Measurements from ENCODE around the gene TMEM187.

The TMEM187 gene

DNA sequence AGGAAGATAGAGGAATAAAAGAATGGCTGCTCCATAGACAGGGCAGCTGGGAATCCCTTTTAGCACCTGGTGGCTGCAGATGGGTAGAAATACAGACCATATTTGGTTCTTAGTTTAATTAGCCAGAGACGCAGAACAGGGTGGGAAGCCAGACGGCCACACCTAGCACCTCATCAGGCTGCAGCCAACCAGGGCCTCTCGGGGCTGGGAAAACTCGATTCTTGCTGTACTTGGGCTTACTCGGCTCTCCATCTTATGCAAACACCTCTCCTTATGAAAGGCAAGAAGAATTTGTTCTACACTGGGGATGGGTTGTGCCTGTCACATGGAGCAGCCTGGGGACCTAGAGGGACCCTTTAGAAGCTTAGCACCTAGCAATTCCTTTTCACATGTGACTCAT lies 27.5 kb downstream of the TMEM187 start:
- no peak for DNase-seq (ENCODE audit: low read depth in 2 of 2)

DNA sequence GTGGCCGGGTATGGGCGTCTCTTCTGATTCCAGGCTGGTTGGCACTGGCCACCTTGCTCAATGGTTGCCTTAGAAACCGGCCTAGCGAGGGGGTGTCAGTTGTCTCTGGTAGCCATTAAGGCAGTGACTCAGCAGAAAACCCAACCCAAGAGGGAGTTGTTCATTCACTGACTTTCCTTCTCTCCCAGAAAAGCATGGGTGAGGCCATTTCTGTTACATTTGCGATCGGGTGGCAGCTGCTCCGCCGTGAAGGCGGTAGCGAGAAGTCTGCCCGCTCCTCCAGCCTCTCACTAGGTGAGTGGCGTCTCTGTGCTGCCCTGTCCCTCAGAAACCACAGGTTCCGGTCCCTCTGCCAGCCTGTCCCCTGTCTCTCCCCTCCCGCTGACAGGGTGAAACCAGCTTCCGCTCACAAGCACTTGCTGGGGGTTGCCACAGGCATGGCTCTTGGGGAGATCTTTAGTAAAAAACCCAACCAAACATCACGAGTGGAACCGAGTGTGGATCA lies 29.7 kb downstream of the TMEM187 start:
- peak in 1 of 2 donors; percentile 22 for DNase-seq (ENCODE audit: low read depth in 2 of 2)

DNA sequence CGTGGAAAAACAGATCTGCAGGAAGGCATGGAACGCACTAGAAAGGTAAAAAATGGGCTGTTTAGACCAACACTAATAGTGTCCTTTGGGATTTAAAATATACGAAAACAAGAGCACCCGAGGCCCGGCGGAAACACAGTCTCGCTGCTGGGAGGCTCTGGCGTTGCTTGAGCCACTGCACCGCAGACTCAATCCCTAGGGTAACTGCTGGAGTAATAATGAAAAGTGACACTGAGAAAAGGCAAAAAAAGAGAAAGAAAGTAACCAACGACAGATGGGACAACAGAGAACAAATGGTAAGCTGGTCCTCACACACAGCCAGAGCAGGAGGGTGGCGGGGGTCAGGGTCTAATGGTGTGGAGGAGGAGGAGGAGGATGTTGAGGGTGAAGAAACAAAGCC lies 31.8 kb downstream of the TMEM187 start:
- DNase-seq (ENCODE audit: low read depth in 2 of 2): no peak

DNA sequence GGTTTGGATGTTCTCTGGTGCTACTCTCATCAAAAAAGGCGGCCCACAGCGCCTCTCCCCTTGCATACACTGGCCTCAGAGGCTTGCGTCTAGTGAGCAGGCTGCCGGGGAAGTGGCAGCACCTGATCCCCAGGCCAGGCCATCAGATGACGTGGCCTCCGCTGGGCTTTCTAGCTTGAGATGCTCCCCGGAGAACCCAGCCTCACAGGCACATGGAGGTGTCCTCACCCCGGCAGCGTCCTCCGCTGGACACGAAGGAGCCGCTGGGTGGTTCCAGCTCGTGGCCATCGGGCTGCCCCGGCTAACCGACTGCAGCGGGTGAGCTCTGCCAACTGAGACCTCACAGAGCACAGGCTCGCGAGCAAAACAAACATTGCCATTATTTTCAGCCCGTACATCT lies 34.4 kb downstream of the TMEM187 start:
- DNase-seq (ENCODE audit: low read depth in 2 of 2): no peak

GRCh38 chrX:154008521-154008920 lies 36.0 kb downstream of the TMEM187 start:
- DNase-seq (ENCODE audit: low read depth in 2 of 2): no peak

DNA sequence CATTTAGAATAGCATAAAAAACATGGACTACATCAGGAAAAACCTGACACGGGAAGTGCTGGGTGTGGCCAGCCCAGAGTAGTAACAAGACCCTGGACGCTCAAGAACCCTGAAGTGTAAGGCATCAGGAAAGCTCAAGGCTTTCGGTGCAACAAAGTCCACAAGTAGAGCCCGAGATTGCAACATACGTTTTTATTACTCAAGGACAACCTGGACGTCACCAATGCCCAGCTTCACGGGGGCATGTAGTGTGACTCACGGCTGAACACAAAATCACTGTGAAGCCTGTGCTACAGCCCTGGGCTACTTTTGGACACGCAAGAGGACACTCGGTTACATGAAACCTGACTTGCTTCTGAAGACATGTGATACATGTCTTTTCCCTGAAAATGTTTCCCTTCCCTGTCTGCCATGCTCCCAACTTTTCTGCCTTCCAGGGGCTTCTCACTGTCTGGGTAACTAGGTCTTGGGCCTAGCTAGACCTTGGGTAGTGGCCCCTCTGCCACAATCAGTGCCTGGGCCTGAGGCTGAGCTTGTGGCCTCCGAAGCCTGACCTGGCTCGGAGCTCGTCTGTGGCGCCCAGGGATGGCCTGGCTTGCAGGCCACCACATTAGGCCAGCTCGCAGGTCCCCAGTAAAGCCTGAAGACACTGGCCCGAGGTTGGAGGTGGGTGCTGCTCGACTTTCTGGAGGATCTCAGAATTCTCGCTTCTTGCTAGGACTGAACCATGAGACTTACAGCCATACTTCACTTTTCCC lies 38.0 kb downstream of the TMEM187 start:
- no peak for DNase-seq (ENCODE audit: low read depth in 2 of 2)

DNA sequence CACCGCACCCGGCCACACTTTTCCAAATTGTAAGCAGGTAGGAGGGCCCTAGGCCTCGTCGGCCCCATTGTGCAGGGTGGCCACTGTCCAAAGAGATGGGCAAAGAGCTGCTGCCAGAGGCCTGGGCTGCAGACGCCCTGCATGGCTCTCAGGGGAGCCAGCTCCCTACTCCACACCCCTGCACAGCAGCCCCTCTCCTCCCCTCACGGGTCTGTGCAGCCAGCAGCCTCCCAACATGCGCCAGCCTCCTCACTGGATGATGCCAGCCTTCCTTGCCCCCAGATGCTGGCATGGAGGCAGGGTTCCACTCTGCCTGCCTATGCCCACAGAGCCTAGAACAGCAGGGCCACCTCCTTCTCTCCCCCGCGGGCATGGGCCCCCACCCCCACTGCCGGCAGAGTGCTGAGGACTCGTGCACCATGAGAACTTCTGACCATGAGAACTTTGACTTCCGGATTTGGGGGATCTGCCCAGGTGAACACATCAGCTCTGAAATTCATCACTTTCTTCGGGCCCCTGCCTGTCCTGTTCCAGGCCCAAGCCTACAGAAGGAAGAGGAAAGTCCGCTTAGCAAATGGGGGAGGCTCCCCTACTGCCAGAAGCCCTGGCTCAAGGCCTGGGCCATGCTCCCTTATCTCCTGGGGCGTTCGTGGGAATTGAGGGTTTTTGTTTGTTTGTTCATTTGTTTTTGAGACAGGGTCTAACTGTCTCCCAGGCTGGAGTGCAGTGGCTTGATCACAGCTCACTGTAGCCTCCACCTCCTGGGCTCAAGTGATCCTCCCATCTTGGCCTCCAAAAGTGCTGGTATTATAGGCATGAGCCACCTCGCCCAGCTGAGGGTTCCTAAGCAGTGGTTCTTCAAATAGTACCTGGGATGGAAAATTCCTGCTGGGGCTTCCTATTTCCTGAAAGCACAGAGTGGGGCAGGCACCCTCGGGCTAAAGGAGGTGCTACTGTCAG lies 39.1 kb downstream of the TMEM187 start:
- no peak for DNase-seq (ENCODE audit: low read depth in 2 of 2)

DNA sequence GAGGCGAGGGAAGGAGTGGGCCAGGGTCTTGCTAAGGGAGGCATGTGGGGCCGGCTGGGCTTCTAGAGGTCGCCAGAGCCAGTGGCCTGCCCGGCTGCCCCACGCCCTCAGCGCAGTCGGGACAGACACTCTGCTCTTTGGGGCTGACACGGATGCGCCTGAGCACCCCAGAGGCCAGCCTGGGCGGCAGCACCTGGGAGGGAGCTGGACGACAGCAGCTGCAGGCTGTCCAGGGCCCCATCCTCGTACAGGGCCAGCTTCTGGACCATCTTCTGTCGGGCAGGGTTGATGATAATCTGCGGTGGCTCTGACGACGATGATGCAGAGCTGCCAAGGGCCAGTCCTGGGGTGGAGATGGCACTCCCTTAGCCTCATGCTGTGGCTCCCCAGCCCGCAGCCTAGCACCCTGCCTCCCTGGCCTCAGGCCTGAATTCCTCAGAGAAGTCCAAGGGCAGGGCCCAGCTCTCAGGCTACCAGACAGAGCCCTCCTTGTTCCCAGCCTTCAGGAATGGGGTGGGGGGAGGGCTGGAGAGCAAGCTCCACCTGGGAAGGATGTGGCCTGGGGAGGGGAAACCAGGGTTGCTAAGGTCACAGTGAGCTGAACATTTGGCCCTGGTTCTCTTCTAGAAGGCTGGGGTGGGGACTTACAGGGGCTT lies 39.9 kb downstream of the TMEM187 start:
- no peak for DNase-seq (ENCODE audit: low read depth in 2 of 2)

DNA sequence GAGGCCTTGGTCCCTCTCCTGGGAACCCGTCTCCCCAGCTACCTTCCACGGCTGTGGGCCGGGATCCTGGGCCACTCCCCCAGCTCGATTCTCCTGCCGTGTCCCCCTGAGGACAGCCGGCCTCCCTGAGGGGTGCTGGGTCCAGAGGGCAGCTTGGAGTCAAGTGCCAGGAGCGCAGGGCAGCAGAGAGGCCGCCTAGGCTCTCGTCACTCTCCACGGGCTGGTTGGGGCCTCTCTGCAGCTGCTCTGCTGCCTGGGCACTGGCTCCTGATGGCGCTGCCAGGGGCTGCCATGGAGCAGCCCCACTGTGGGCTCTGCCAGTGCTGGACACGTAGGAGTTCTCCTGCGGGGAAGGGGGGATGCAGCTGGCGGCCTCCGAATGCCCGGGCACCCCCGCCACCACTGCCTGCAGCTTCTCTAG lies 40.5 kb downstream of the TMEM187 start:
- no peak for DNase-seq (ENCODE audit: low read depth in 2 of 2)

- peak; percentile 27 to 37 for DNase-seq (ENCODE audit: low read depth in 2 of 2)
Measured at GRCh38 chrX:154013614-154014360, 41.2 kb downstream of the TMEM187 start.

- DNase-seq (ENCODE audit: low read depth in 2 of 2): no peak
Measured at GRCh38 chrX:154014429-154015380, 42.2 kb downstream of the TMEM187 start.

GRCh38 chrX:154015581-154016264 lies 43.2 kb downstream of the TMEM187 start:
- no peak for DNase-seq (ENCODE audit: low read depth in 2 of 2)

DNA sequence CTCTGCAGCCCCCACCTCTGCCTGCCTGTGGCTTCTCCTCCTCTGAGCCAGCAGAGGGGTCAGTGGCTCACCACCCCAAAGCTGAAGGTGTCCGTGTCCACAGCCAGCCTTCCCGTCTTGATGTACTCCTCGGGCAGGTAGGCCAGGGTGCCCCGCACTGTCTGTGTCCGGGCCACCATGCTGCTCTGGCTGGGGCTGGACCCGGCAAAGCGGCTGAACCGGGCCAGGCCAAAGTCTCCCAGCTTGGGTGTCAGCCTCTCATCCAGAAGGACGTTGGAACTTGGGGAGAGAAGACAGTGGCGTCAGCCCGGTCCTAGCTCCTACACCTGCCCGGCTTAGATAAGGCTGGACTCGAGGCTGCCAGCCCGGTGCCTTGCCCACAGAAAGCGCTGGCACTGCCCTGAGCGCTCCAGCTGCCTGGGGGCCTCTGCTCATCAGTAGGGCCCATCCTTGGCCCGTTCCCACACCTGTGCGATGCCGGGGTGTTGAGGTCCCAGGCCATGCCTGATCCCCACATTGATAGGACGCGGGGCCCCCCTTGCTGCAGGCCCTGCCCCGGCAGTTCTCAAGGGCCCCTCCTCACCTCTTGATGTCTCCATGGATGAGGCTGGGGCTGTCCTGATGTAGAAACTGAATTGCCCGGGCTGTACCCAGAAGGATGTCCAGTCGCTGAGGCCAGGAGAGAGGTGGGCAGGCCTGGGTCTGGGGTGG lies 44.0 kb downstream of the TMEM187 start:
- DNase-seq (ENCODE audit: low read depth in 2 of 2): no peak

DNA sequence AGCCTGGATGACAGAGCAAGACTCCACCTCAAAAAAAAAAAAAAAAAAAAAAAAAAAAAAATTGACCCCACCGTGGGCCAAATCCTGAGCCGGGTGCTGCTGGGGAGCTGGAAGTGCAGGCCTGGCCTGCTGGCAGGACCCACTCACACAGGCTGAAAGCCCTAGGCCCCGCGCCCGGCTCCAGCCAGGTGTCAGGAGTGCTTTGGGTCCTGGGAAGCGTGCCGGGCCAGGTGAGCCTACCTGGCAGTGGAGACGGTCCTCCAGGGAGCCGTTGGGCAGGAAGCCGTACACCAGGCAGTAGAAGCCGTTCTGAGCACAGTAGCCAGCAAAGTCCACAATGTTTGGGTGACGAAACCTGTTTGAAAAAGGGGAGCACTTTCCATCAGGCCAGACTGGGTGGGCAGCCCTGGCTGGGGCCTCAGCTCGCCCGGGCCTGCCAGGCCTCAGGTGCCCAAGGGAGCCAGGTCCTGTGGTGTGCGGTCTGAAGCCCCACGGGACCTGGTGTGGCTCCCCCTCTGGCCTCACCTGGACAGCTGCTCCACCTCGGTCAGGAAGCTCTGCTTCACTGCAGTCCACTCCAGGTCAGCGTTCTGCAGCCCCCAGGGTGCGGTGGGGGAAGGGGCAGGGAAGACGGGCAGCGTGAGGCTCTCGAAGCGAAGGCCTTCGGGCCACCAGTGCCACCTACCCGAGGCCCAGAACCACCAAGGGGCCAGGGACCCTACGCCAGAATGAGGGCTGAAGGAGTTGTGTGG lies 45.4 kb downstream of the TMEM187 start:
- DNase-seq (ENCODE audit: low read depth in 2 of 2): no peak

GRCh38 chrX:154018518-154019060 lies 46.0 kb downstream of the TMEM187 start:
- no peak for DNase-seq (ENCODE audit: low read depth in 2 of 2)

DNA sequence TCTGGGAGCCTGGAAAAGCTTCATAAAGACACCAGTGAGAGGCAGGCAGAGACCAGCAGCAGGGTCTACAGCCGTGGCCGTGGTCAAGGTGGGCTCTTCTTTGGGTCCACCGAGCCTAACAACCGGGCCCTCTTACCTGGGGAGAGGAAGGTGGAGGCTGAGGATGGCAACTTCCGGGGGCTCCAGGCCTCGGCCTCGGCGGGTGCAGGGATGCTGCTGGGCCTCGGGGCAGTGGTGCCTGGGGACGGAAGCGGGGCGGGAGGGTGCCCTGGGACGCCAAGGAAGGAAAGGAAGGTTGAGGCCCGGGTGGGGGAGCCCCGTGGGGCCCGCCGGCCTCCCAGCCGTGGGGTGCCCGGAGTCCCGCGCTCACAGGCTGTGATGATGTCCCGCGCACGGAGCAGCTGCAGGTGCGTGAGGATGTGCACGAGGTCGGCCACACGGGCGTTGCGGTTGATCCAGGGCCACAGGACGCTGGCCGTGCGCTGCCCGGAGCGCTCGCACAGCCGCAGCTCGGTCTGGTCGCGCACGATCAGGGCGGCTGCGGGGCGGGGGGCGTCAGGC lies 46.6 kb downstream of the TMEM187 start:
- peak in 1 of 2 donors; percentile 21 for DNase-seq (ENCODE audit: low read depth in 2 of 2)
